ENCODE results near the gene RHBDF1. TPM values are rescaled to one million over a fixed set of nuclear protein-coding genes. Genes with fewer than 3 reads are reported as not detected.
"Not testable (repeated sequence)": the region's sequence is repeated elsewhere in the genome, so short reads cannot be mapped to it uniquely, and the experiment has no call there.

RHBDF1 gene
- total RNA-seq, 1 experiment from 2014 or later: 26.3 TPM

- H3K4me3 Mint-ChIP-seq (ENCODE audit: unreplicated experiment): no peak overlapping the region
- CTCF ChIA-PET: interaction anchor here (0.9 kb wide), 1 partner anchor 72 kb away, joined by 4 read pairs; no protein-coding TSS in a partner anchor
- BruUV-seq (replicated peaks): no TSS peak
- POLR2A ChIA-PET: no interaction called here
- no peaks in the 10 kb centered on the region for H3K4me1 Mint-ChIP-seq (ENCODE audit: insufficient read depth, unreplicated experiment)
- intact Hi-C loops (cut with micrococcal nuclease): no loop called here
- TF ChIP-seq CTCF (IDR thresholded peaks at IDR 0.05; ENCODE audit: unreplicated experiment): no peak
- no peak overlapping the region for H3K27ac Mint-ChIP-seq (ENCODE audit: low read depth, unreplicated experiment)
- peaks cover 5% of the 10 kb centered on the region for H3K36me3 Mint-ChIP-seq (ENCODE audit: insufficient read depth, unreplicated experiment)
- H3K27me3 Mint-ChIP-seq (ENCODE audit: insufficient read depth, unreplicated experiment): no peaks in the 10 kb centered on the region
- DNase-seq (ENCODE audit: unreplicated experiment): no peak
- no peaks in the 10 kb centered on the region for H3K9me3 Mint-ChIP-seq (ENCODE audit: unreplicated experiment)
These were observed 37.8 kb downstream of the RHBDF1 start for GRCh38 chr16:34648-34987.

- Mint-ChIP-seq H3K27me3 (ENCODE audit: insufficient read depth, unreplicated experiment) (no peaks in the 10 kb centered on the region), H3K36me3 (ENCODE audit: insufficient read depth, unreplicated experiment) (peaks cover 5% of the 10 kb centered on the region), H3K4me1 (ENCODE audit: insufficient read depth, unreplicated experiment) (no peaks in the 10 kb centered on the region), H3K27ac (ENCODE audit: low read depth, unreplicated experiment) (no peak overlapping the region), H3K9me3 (ENCODE audit: unreplicated experiment) (no peaks in the 10 kb centered on the region), H3K4me3 (ENCODE audit: unreplicated experiment) (no peak overlapping the region)
- TF ChIP-seq CTCF (IDR thresholded peaks at IDR 0.05; ENCODE audit: unreplicated experiment): no peak
- POLR2A ChIA-PET: no interaction called here
- no peak for DNase-seq (ENCODE audit: unreplicated experiment)
- no TSS peak for BruUV-seq (replicated peaks)
- intact Hi-C loops (cut with micrococcal nuclease): no loop called here
- CTCF ChIA-PET: interaction anchor here (0.9 kb wide), 1 partner anchor 73 kb away, joined by 4 read pairs; no protein-coding TSS in a partner anchor
These were observed 38.4 kb downstream of the RHBDF1 start for GRCh38 chr16:33877-34647.

- H3K4me3 Mint-ChIP-seq (ENCODE audit: unreplicated experiment); H3K4me1 Mint-ChIP-seq (ENCODE audit: insufficient read depth, unreplicated experiment); H3K9me3 Mint-ChIP-seq (ENCODE audit: unreplicated experiment); BruUV-seq (replicated peaks); H3K36me3 Mint-ChIP-seq (ENCODE audit: insufficient read depth, unreplicated experiment); H3K27me3 Mint-ChIP-seq (ENCODE audit: insufficient read depth, unreplicated experiment); intact Hi-C loops (cut with micrococcal nuclease); DNase-seq (ENCODE audit: unreplicated experiment); H3K27ac Mint-ChIP-seq (ENCODE audit: low read depth, unreplicated experiment); POLR2A ChIA-PET; CTCF ChIA-PET: not testable (repeated sequence)
These were observed 39.1 kb downstream of the RHBDF1 start for GRCh38 chr16:33154-33876.

- POLR2A ChIA-PET; H3K27me3 Mint-ChIP-seq (ENCODE audit: insufficient read depth, unreplicated experiment); H3K4me1 Mint-ChIP-seq (ENCODE audit: insufficient read depth, unreplicated experiment); BruUV-seq (replicated peaks); H3K36me3 Mint-ChIP-seq (ENCODE audit: insufficient read depth, unreplicated experiment); H3K27ac Mint-ChIP-seq (ENCODE audit: low read depth, unreplicated experiment); CTCF ChIA-PET; DNase-seq (ENCODE audit: unreplicated experiment); intact Hi-C loops (cut with micrococcal nuclease); H3K4me3 Mint-ChIP-seq (ENCODE audit: unreplicated experiment); H3K9me3 Mint-ChIP-seq (ENCODE audit: unreplicated experiment): not testable (repeated sequence)
These were observed 41.8 kb downstream of the RHBDF1 start for GRCh38 chr16:30627-31026.

- H3K9me3 Mint-ChIP-seq (ENCODE audit: unreplicated experiment); DNase-seq (ENCODE audit: unreplicated experiment); BruUV-seq (replicated peaks); H3K27ac Mint-ChIP-seq (ENCODE audit: low read depth, unreplicated experiment); CTCF ChIA-PET; intact Hi-C loops (cut with micrococcal nuclease); H3K36me3 Mint-ChIP-seq (ENCODE audit: insufficient read depth, unreplicated experiment); POLR2A ChIA-PET; H3K4me1 Mint-ChIP-seq (ENCODE audit: insufficient read depth, unreplicated experiment); H3K4me3 Mint-ChIP-seq (ENCODE audit: unreplicated experiment); H3K27me3 Mint-ChIP-seq (ENCODE audit: insufficient read depth, unreplicated experiment): not testable (repeated sequence)
These were observed 46.5 kb downstream of the RHBDF1 start for GRCh38 chr16:25926-26348.

- CTCF ChIA-PET, POLR2A ChIA-PET: not testable (repeated sequence)
These were observed 48.3 kb downstream of the RHBDF1 start for GRCh38 chr16:24151-24550.

GRCh38 chr16:20886-21285 is 51.5 kb downstream of the RHBDF1 start:
- BruUV-seq (replicated peaks); intact Hi-C loops (cut with micrococcal nuclease); H3K27me3 Mint-ChIP-seq (ENCODE audit: insufficient read depth, unreplicated experiment); H3K4me3 Mint-ChIP-seq (ENCODE audit: unreplicated experiment); DNase-seq (ENCODE audit: unreplicated experiment); CTCF ChIA-PET; POLR2A ChIA-PET; H3K36me3 Mint-ChIP-seq (ENCODE audit: insufficient read depth, unreplicated experiment); H3K27ac Mint-ChIP-seq (ENCODE audit: low read depth, unreplicated experiment); H3K9me3 Mint-ChIP-seq (ENCODE audit: unreplicated experiment); H3K4me1 Mint-ChIP-seq (ENCODE audit: insufficient read depth, unreplicated experiment): not testable (repeated sequence)

More at GRCh38 chr16:24151-24550, 48.3 kb downstream of the RHBDF1 start:
- H3K4me3 Mint-ChIP-seq (ENCODE audit: unreplicated experiment); H3K4me1 Mint-ChIP-seq (ENCODE audit: insufficient read depth, unreplicated experiment); DNase-seq (ENCODE audit: unreplicated experiment); H3K27ac Mint-ChIP-seq (ENCODE audit: low read depth, unreplicated experiment); BruUV-seq (replicated peaks); H3K9me3 Mint-ChIP-seq (ENCODE audit: unreplicated experiment); H3K27me3 Mint-ChIP-seq (ENCODE audit: insufficient read depth, unreplicated experiment); H3K36me3 Mint-ChIP-seq (ENCODE audit: insufficient read depth, unreplicated experiment); intact Hi-C loops (cut with micrococcal nuclease): not testable (repeated sequence)
